K562 (cell line): ENCODE data around the gene LYPLA2. TPM values are rescaled to one million over a fixed set of nuclear protein-coding genes. Genes with fewer than 3 reads are reported as not detected.
A peak's percentile ranks its signal among the peaks of the same experiment; 100 is the strongest.

ENCODE experiments used
- DNMT1 ChIP-seq: fragments of 450-650 bp; IDR thresholded peaks from 2 replicates; pipeline ENCODE4 v1.6.1; 2016; ENCODE audit warnings: antibody characterized with exemption, mild to moderate bottlenecking
- GABPB2 ChIP-seq: fragments of 250-450 bp; sonication (Bioruptor Pico); conservative IDR thresholded peaks from 2 replicates; pipeline ENCODE4 v1.5.1; 2021; ENCODE audit warnings: mild to moderate bottlenecking
- MYC ChIP-seq, 2 experiments: fragments of 250-450 bp in 1 of 2; sonication (Bioruptor Pico) in 1 of 2; IDR thresholded peaks; 2 replicates each; pipeline versions ENCODE4 v1.5.1 to v1.6.1; 2012 to 2021; ENCODE audit warnings: low read depth in 2 of 2, borderline replicate concordance in 1 of 2, improper control_type of control experiment in 1 of 2, low read length in 1 of 2, mild to moderate bottlenecking in 1 of 2, moderate library complexity in 1 of 2
- PHTF2 ChIP-seq: fragments of 250-450 bp; sonication (Bioruptor Pico); IDR thresholded peaks from 2 replicates; pipeline ENCODE4 v1.5.0; 2021; ENCODE audit warnings: mild to moderate bottlenecking
- RBM22 ChIP-seq: fragments of 200-400 bp; formaldehyde crosslinking; IDR thresholded peaks from 2 replicates; pipeline ENCODE4 v1.6.1; 2018; ENCODE audit warnings: low read length, low read depth; ENCODE audit not compliant: poor library complexity, severe bottlenecking
- TCF3 ChIP-seq: sonication (generic); formaldehyde crosslinking; IDR thresholded peaks from 2 replicates; pipeline ENCODE4 v1.4.0; 2020; ENCODE audit warnings: mild to moderate bottlenecking, missing genetic modification reagents
- ZNF354B ChIP-seq: fragments of 250-450 bp; sonication (Bioruptor Pico); IDR thresholded peaks from 2 replicates; pipeline ENCODE4 v1.4.0; 2020
- ZNF444 ChIP-seq: fragments of 250-450 bp; sonication (Bioruptor Pico); IDR thresholded peaks from 2 replicates; pipeline ENCODE4 v1.4.0; 2020; ENCODE audit warnings: mild to moderate bottlenecking, moderate library complexity
- ZNF583 ChIP-seq: fragments of 250-450 bp; sonication (Bioruptor Pico); IDR thresholded peaks from 2 replicates; pipeline ENCODE4 v1.4.0; 2020
- polyA plus RNA-seq, 8 experiments: library from polyadenylated mRNA; depleted of rRNA in 4 of 8; stranded (reverse) in 5 of 8; unstranded in 3 of 8; fragments of >200 nt; fragmentation: Nextera tagmentation in 2 of 8; fragmentation: Illumina TruSeq in 1 of 8; extraction: Ambion mirVana in 2 of 8; extraction: Trizol in 1 of 8; gene quantifications; 2 replicates each; pipeline versions ENCODE4 v1.2.1 to v1.2.3, GENCODE V29; 2011 to 2014; ENCODE audit warnings: inconsistent platforms in 1 of 8, missing spikeins in 1 of 8
- total RNA-seq, 7 experiments: library from RNA; depleted of rRNA in 6 of 7; stranded (reverse); fragments of >200 nt in 6 of 7; fragmentation: Illumina TruSeq in 2 of 7; extraction: Trizol in 2 of 7; gene quantifications; 2 replicates each; pipeline versions ENCODE4 v1.2.1 to v1.2.3, GENCODE V29; 2011 to 2021; ENCODE audit warnings: low replicate concordance in 1 of 7
- TF ChIP-seq, protein P1 (sequence below), 2 experiments: fragments of 450-650 bp; conservative IDR thresholded peaks; 2 replicates each; pipeline ENCODE4 v1.6.1; 2017; ENCODE audit warnings: mild to moderate bottlenecking in 2 of 2, moderate library complexity in 2 of 2
- TF ChIP-seq, protein P2 (sequence below): sonication (generic); formaldehyde crosslinking; IDR thresholded peaks from 2 replicates; pipeline ENCODE4 v1.8.0; 2022; ENCODE audit warnings: mild to moderate bottlenecking, missing genetic modification reagents
- TF ChIP-seq, protein P3 (sequence below), 2 experiments: fragments of 200-800 bp in 1 of 2; sonication (Bioruptor generic) in 1 of 2; sonication (generic) in 1 of 2; formaldehyde crosslinking in 1 of 2; IDR thresholded peaks in 1 of 2; conservative IDR thresholded peaks in 1 of 2; 2 replicates each; pipeline versions ENCODE4 v1.5.0 to v1.6.1; 2016 to 2020; ENCODE audit warnings: missing compliant biosample characterization in 1 of 2, missing genetic modification characterization in 1 of 2, missing genetic modification reagents in 1 of 2
- TF ChIP-seq, protein P4 (sequence below): fragments of 250-450 bp; sonication (Bioruptor Pico); IDR thresholded peaks from 2 replicates; pipeline ENCODE4 v1.5.0; 2020; ENCODE audit warnings: mild to moderate bottlenecking, borderline replicate concordance
- TF ChIP-seq, protein P5 (sequence below): fragments of 450-650 bp; formaldehyde crosslinking; IDR thresholded peaks from 2 replicates; pipeline ENCODE4 v1.4.0; 2020; ENCODE audit warnings: mild to moderate bottlenecking

The LYPLA2 gene
- total and polyA plus RNA-seq, 9 of the 15 experiments (the other 6 are each of a cell fraction or from before 2014, with no cell fraction given): 3.9 to 128 (median 60.1) TPM

DNA sequence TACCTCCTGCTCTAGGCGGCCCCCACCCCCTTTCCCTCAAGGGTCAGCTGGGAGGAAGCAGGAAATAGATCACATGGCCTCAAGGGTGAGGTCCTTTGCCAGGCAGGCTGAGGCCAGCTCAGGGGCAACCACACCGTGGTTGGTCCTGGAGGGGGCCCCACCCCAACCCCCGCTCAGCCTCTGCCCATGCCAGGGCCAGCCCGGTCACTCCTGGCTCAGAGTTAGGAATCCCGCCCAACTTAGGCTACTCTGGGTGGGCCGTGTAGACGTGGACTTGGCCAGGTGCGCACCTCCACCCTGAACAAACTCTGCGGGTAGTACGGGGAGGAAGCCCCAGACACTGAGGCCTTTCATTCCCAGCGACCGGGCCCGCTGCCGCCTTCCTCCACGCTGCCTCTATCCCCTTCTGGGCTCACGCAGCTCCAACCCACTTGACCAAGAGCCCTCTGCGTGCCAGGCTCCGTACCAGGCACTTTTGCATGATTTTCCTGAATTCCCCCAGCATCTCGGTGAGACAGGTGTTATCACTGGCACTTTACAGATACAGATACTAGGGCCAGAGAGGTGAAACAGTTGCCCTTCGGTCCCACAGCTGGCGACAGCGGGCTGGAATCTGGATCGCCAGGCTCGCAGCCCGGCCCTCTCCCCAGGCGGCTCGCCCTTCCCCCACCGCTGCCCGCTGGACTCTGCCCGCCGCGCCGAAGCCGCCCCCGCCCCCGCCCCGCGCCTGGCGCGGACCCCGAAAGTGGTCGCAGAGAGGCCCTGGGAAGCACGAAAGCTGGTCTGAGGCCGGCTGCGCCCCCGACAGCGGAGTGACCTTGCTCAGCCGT is 8.8 kb downstream of the LYPLA2 start (continued):
- TF ChIP-seq, protein P1, sequence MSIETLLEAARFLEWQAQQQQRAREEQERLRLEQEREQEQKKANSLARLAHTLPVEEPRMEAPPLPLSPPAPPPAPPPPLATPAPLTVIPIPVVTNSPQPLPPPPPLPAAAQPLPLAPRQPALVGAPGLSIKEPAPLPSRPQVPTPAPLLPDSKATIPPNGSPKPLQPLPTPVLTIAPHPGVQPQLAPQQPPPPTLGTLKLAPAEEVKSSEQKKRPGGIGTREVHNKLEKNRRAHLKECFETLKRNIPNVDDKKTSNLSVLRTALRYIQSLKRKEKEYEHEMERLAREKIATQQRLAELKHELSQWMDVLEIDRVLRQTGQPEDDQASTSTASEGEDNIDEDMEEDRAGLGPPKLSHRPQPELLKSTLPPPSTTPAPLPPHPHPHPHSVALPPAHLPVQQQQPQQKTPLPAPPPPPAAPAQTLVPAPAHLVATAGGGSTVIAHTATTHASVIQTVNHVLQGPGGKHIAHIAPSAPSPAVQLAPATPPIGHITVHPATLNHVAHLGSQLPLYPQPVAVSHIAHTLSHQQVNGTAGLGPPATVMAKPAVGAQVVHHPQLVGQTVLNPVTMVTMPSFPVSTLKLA (conservative IDR thresholded peaks at IDR 0.05): peak; percentile 77 to 88
- TF ChIP-seq GABPB2 (CRISPR knock-in tag): no peak
- TF ChIP-seq ZNF444 (CRISPR knock-in tag): no peak
- TF ChIP-seq, protein P2, sequence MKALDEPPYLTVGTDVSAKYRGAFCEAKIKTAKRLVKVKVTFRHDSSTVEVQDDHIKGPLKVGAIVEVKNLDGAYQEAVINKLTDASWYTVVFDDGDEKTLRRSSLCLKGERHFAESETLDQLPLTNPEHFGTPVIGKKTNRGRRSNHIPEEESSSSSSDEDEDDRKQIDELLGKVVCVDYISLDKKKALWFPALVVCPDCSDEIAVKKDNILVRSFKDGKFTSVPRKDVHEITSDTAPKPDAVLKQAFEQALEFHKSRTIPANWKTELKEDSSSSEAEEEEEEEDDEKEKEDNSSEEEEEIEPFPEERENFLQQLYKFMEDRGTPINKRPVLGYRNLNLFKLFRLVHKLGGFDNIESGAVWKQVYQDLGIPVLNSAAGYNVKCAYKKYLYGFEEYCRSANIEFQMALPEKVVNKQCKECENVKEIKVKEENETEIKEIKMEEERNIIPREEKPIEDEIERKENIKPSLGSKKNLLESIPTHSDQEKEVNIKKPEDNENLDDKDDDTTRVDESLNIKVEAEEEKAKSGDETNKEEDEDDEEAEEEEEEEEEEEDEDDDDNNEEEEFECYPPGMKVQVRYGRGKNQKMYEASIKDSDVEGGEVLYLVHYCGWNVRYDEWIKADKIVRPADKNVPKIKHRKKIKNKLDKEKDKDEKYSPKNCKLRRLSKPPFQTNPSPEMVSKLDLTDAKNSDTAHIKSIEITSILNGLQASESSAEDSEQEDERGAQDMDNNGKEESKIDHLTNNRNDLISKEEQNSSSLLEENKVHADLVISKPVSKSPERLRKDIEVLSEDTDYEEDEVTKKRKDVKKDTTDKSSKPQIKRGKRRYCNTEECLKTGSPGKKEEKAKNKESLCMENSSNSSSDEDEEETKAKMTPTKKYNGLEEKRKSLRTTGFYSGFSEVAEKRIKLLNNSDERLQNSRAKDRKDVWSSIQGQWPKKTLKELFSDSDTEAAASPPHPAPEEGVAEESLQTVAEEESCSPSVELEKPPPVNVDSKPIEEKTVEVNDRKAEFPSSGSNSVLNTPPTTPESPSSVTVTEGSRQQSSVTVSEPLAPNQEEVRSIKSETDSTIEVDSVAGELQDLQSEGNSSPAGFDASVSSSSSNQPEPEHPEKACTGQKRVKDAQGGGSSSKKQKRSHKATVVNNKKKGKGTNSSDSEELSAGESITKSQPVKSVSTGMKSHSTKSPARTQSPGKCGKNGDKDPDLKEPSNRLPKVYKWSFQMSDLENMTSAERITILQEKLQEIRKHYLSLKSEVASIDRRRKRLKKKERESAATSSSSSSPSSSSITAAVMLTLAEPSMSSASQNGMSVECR (CRISPR knock-in tag): peak; percentile 61
- TF ChIP-seq, protein P3, sequence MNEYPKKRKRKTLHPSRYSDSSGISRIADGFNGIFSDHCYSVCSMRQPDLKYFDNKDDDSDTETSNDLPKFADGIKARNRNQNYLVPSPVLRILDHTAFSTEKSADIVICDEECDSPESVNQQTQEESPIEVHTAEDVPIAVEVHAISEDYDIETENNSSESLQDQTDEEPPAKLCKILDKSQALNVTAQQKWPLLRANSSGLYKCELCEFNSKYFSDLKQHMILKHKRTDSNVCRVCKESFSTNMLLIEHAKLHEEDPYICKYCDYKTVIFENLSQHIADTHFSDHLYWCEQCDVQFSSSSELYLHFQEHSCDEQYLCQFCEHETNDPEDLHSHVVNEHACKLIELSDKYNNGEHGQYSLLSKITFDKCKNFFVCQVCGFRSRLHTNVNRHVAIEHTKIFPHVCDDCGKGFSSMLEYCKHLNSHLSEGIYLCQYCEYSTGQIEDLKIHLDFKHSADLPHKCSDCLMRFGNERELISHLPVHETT (CRISPR knock-in tag; conservative IDR thresholded peaks at IDR 0.05 in 1 of 2, IDR thresholded peaks at IDR 0.05 in 1 of 2): 0 out of 4 replicates have a peak, but pooled peaks of 1 of the 2 experiments have one; percentile 33
- TF ChIP-seq MYC (IDR thresholded peaks at IDR 0.05; ENCODE audit: low read depth, low read length): peak; percentile 73
- TF ChIP-seq MYC (CRISPR knock-in tag; IDR thresholded peaks at IDR 0.05; ENCODE audit: borderline replicate concordance, low read depth): peak; percentile 76; the same call in 1 of the 2 replicates
- no peak for TF ChIP-seq RBM22
- TF ChIP-seq, protein P4, sequence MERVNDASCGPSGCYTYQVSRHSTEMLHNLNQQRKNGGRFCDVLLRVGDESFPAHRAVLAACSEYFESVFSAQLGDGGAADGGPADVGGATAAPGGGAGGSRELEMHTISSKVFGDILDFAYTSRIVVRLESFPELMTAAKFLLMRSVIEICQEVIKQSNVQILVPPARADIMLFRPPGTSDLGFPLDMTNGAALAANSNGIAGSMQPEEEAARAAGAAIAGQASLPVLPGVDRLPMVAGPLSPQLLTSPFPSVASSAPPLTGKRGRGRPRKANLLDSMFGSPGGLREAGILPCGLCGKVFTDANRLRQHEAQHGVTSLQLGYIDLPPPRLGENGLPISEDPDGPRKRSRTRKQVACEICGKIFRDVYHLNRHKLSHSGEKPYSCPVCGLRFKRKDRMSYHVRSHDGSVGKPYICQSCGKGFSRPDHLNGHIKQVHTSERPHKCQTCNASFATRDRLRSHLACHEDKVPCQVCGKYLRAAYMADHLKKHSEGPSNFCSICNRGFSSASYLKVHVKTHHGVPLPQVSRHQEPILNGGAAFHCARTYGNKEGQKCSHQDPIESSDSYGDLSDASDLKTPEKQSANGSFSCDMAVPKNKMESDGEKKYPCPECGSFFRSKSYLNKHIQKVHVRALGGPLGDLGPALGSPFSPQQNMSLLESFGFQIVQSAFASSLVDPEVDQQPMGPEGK: no peak
- TF ChIP-seq, protein P5, sequence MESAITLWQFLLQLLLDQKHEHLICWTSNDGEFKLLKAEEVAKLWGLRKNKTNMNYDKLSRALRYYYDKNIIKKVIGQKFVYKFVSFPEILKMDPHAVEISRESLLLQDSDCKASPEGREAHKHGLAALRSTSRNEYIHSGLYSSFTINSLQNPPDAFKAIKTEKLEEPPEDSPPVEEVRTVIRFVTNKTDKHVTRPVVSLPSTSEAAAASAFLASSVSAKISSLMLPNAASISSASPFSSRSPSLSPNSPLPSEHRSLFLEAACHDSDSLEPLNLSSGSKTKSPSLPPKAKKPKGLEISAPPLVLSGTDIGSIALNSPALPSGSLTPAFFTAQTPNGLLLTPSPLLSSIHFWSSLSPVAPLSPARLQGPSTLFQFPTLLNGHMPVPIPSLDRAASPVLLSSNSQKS (CRISPR knock-in tag): no peak
- 0 out of 2 replicates have a peak, but pooled peaks have one; percentile 23 for TF ChIP-seq ZNF583 (CRISPR knock-in tag)
- TF ChIP-seq TCF3 (CRISPR knock-in tag): no peak
- no peak for TF ChIP-seq DNMT1
- TF ChIP-seq ZNF354B: no peak
- no peak for TF ChIP-seq PHTF2
